ENCODE results near the gene BCL11B.

The BCL11B gene

GRCh38 chr14:99158646-99159165 lies 113.3 kb downstream of the BCL11B start:
- DNase-seq (ENCODE audit: low read depth) = no peak

GRCh38 chr14:99158150-99158549 lies 113.8 kb downstream of the BCL11B start:
- no peak for DNase-seq (ENCODE audit: low read depth)

- DNase-seq (ENCODE audit: low read depth) = no peak
Measured at GRCh38 chr14:99157676-99158075, 114.3 kb downstream of the BCL11B start.

- DNase-seq (ENCODE audit: low read depth) = no peak
Measured at GRCh38 chr14:99157246-99157645, 114.8 kb downstream of the BCL11B start.

GRCh38 chr14:99156814-99157213 lies 115.2 kb downstream of the BCL11B start:
- DNase-seq (ENCODE audit: low read depth) = no peak

GRCh38 chr14:99156090-99156425 lies 115.9 kb downstream of the BCL11B start:
- DNase-seq (ENCODE audit: low read depth) = no peak

GRCh38 chr14:99155173-99156089 lies 116.6 kb downstream of the BCL11B start:
- peak; percentile 11 for DNase-seq (ENCODE audit: low read depth)

- DNase-seq (ENCODE audit: low read depth) = no peak
Measured at GRCh38 chr14:99150236-99150635, 121.8 kb downstream of the BCL11B start.

GRCh38 chr14:99148861-99149610 lies 123.0 kb downstream of the BCL11B start:
- no peak for DNase-seq (ENCODE audit: low read depth)

- no peak for DNase-seq (ENCODE audit: low read depth)
Measured at GRCh38 chr14:99148131-99148530, 123.9 kb downstream of the BCL11B start.

- DNase-seq (ENCODE audit: low read depth) = no peak
Measured at GRCh38 chr14:99147366-99147740, 124.6 kb downstream of the BCL11B start.

- no peak for DNase-seq (ENCODE audit: low read depth)
Measured at GRCh38 chr14:99146616-99147365, 125.2 kb downstream of the BCL11B start.

GRCh38 chr14:99145307-99145706 lies 126.7 kb downstream of the BCL11B start:
- DNase-seq (ENCODE audit: low read depth) = no peak

- no peak for DNase-seq (ENCODE audit: low read depth)
Measured at GRCh38 chr14:99143793-99144192, 128.2 kb downstream of the BCL11B start.

- no peak for DNase-seq (ENCODE audit: low read depth)
Measured at GRCh38 chr14:99143126-99143525, 128.9 kb downstream of the BCL11B start.

GRCh38 chr14:99141236-99141635 lies 130.8 kb downstream of the BCL11B start:
- no peak for DNase-seq (ENCODE audit: low read depth)

GRCh38 chr14:99138999-99139865 lies 132.8 kb downstream of the BCL11B start:
- no peak for DNase-seq (ENCODE audit: low read depth)

GRCh38 chr14:99137913-99138571 lies 134.0 kb downstream of the BCL11B start:
- DNase-seq (ENCODE audit: low read depth) = no peak

- DNase-seq (ENCODE audit: low read depth) = no peak
Measured at GRCh38 chr14:99137001-99137700, 134.8 kb downstream of the BCL11B start.

GRCh38 chr14:99136401-99136800 lies 135.6 kb downstream of the BCL11B start:
- DNase-seq (ENCODE audit: low read depth) = no peak
